DOHH2 (cell line): ENCODE measurements around the gene KCNJ6.

Experiments used
- H3F3A ChIP-seq: fragments of 200-600 bp; sonication (generic), shearing (Covaris generic); 2 replicates; pipeline ENCODE4 v1.6.0; 2016; ENCODE audit warnings: antibody characterized with exemption, mild to moderate bottlenecking; ENCODE audit not compliant: control insufficient read depth, insufficient read depth
- H3K27ac ChIP-seq: fragments of 200-600 bp; sonication (generic); 2 replicates; pipeline ENCODE4 v1.5.1; 2014; ENCODE audit warnings: low read depth, mild to moderate bottlenecking, low read length, moderate library complexity
- H3K27me3 ChIP-seq: fragments of 200-600 bp; sonication (generic); 2 replicates; pipeline ENCODE4 v1.6.1; 2014; ENCODE audit warnings: mild to moderate bottlenecking, low read length, mixed read lengths; ENCODE audit not compliant: control insufficient read depth
- H3K36me3 ChIP-seq: fragments of 200-600 bp; sonication (generic); 2 replicates; pipeline ENCODE4 v1.6.1; 2014; ENCODE audit warnings: mild to moderate bottlenecking, low read length, moderate library complexity, mixed read lengths; ENCODE audit not compliant: control insufficient read depth
- H3K4me1 ChIP-seq: fragments of 200-600 bp; sonication (generic); 2 replicates; pipeline ENCODE4 v1.6.1; 2014; ENCODE audit warnings: mild to moderate bottlenecking, low read length, mixed read lengths; ENCODE audit not compliant: control insufficient read depth
- H3K4me2 ChIP-seq: fragments of 200-600 bp; sonication (generic); 2 replicates; pipeline ENCODE4 v1.6.0; 2014; ENCODE audit warnings: mild to moderate bottlenecking, low read length, moderate library complexity
- H3K4me3 ChIP-seq: fragments of 200-600 bp; sonication (generic); 2 replicates; pipeline ENCODE4 v1.5.1; 2014; ENCODE audit warnings: mild to moderate bottlenecking, low read length, mixed read lengths
- H3K79me2 ChIP-seq: fragments of 200-600 bp; sonication (generic); 2 replicates; pipeline ENCODE4 v1.6.1; 2014; ENCODE audit warnings: mild to moderate bottlenecking, low read length, mixed read lengths; ENCODE audit not compliant: control insufficient read depth
- H3K9me2 ChIP-seq: fragments of 200-600 bp; sonication (generic); replicated peaks from 2 replicates; pipeline ENCODE4 v1.6.1; 2014; ENCODE audit warnings: mild to moderate bottlenecking, low read length, mixed read lengths; ENCODE audit not compliant: control insufficient read depth
- H3K9me3 ChIP-seq: fragments of 200-600 bp; sonication (generic); 2 replicates; pipeline ENCODE4 v1.6.1; 2014; ENCODE audit warnings: antibody characterized with exemption, low read length, mixed read lengths; ENCODE audit not compliant: control insufficient read depth, insufficient read depth
- H4K20me1 ChIP-seq: fragments of 200-600 bp; sonication (generic); 2 replicates; pipeline ENCODE4 v1.6.0; 2014; ENCODE audit warnings: low read depth, mild to moderate bottlenecking, antibody characterized with exemption, low read length, moderate library complexity; ENCODE audit not compliant: control insufficient read depth, insufficient read depth
- CTCF ChIP-seq: fragments of 200-600 bp; sonication (generic); IDR thresholded peaks from one replicate; pipeline ENCODE4 v1.5.1; 2014; ENCODE audit warnings: antibody characterized with exemption, mild to moderate bottlenecking, low read depth, low read length; ENCODE audit not compliant: poor library complexity, severe bottlenecking
- EZH2phosphoT487 ChIP-seq: fragments of 200-600 bp; sonication (generic); IDR thresholded peaks from 2 replicates; pipeline ENCODE4 v1.6.1; 2017; ENCODE audit warnings: borderline replicate concordance, mild to moderate bottlenecking, antibody characterized with exemption, low read length, moderate library complexity, mixed read lengths

KCNJ6 gene

GRCh38 chr21:37835481-37835880, 80.8 kb downstream of the KCNJ6 start:
- Histone ChIP-seq H4K20me1 (no peaks in the 10 kb centered on the region), H3F3A (no peaks in the 10 kb centered on the region), H3K4me1 (no peaks in the 10 kb centered on the region), H3K4me2 (no peak overlapping the region), H3K9me2 (no peaks in the 10 kb centered on the region), H3K27ac (no peak overlapping the region), H3K27me3 (no peaks in the 10 kb centered on the region), H3K4me3 (no peak overlapping the region), H3K36me3 (no peaks in the 10 kb centered on the region), H3K79me2 (no peaks in the 10 kb centered on the region), H3K9me3 (no peaks in the 10 kb centered on the region)
- TF ChIP-seq EZH2phosphoT487, result no peak
- no peak for TF ChIP-seq CTCF

- no peaks in the 10 kb centered on the region for H3K9me3 ChIP-seq
- H3F3A ChIP-seq, result no peaks in the 10 kb centered on the region
- TF ChIP-seq EZH2phosphoT487, result no peak
- TF ChIP-seq CTCF, result no peak
- H3K27me3 ChIP-seq, result no peaks in the 10 kb centered on the region
- H4K20me1 ChIP-seq, result no peaks in the 10 kb centered on the region
- no peak overlapping the region for H3K27ac ChIP-seq
- no peaks in the 10 kb centered on the region for H3K79me2 ChIP-seq
- no peak overlapping the region for H3K4me3 ChIP-seq
- no peaks in the 10 kb centered on the region for H3K36me3 ChIP-seq
- no peaks in the 10 kb centered on the region for H3K9me2 ChIP-seq
- no peaks in the 10 kb centered on the region for H3K4me1 ChIP-seq
- no peak overlapping the region for H3K4me2 ChIP-seq
These were observed 83.0 kb downstream of the KCNJ6 start for GRCh38 chr21:37833301-37833700.

- no peaks in the 10 kb centered on the region for H4K20me1 ChIP-seq
- no peak overlapping the region for H3K4me3 ChIP-seq
- no peaks in the 10 kb centered on the region for H3K4me1 ChIP-seq
- H3K27me3 ChIP-seq, result no peaks in the 10 kb centered on the region
- H3F3A ChIP-seq, result no peaks in the 10 kb centered on the region
- TF ChIP-seq CTCF (no peak), EZH2phosphoT487 (no peak)
- H3K79me2 ChIP-seq, result no peaks in the 10 kb centered on the region
- no peaks in the 10 kb centered on the region for H3K9me2 ChIP-seq
- H3K27ac ChIP-seq, result no peak overlapping the region
- no peaks in the 10 kb centered on the region for H3K9me3 ChIP-seq
- no peak overlapping the region for H3K4me2 ChIP-seq
- H3K36me3 ChIP-seq, result no peaks in the 10 kb centered on the region
These were observed 86.8 kb downstream of the KCNJ6 start for GRCh38 chr21:37829447-37829846.

GRCh38 chr21:37828991-37829390, 87.3 kb downstream of the KCNJ6 start:
- H4K20me1 ChIP-seq, result no peaks in the 10 kb centered on the region
- H3K27me3 ChIP-seq, result no peaks in the 10 kb centered on the region
- no peaks in the 10 kb centered on the region for H3K9me2 ChIP-seq
- no peaks in the 10 kb centered on the region for H3K9me3 ChIP-seq
- H3K4me3 ChIP-seq, result no peak overlapping the region
- no peak overlapping the region for H3K27ac ChIP-seq
- no peak for TF ChIP-seq CTCF
- TF ChIP-seq EZH2phosphoT487, result no peak
- H3K79me2 ChIP-seq, result no peaks in the 10 kb centered on the region
- no peaks in the 10 kb centered on the region for H3K4me1 ChIP-seq
- H3K36me3 ChIP-seq, result no peaks in the 10 kb centered on the region
- H3F3A ChIP-seq, result no peaks in the 10 kb centered on the region
- H3K4me2 ChIP-seq, result no peak overlapping the region
